Left kidney (tissue), 8 donors: ENCODE results near the gene NRROS. TPM values are rescaled to one million over a fixed set of nuclear protein-coding genes. Genes with fewer than 3 reads are reported as not detected.
A peak's percentile ranks its signal among the peaks of the same experiment; 100 is the strongest.
"Not testable (repeated sequence)": the region's sequence is repeated elsewhere in the genome, so short reads cannot be mapped to it uniquely, and the experiment has no call there.

Experiments
- DNase-seq: peaks from one replicate; pipeline ENCODE4 v3.0.0-alpha.2; 2013
- long read RNA-seq, 8 donors: transcript quantifications; one replicate each; lab custom pipeline, GENCODE V29; 2026
- polyA plus RNA-seq: library from polyadenylated mRNA; unstranded; fragments of 120-200 nt; gene quantifications from one replicate; pipeline ENCODE4 v1.2.1, GENCODE V29; 2013; ENCODE audit not compliant: insufficient read length

Gene NRROS
- 2.6 TPM for polyA plus RNA-seq
- long read RNA-seq, donor 1, partial matches to known transcripts, result 0 of 2 reads
- long read RNA-seq, donor 1, other reads (novel, unspliced or antisense), result 0 of 2 reads
- long read RNA-seq, donor 2, partial matches to known transcripts, result 0 of 2 reads
- long read RNA-seq, donor 2, other reads (novel, unspliced or antisense), result 0 of 2 reads
- long read RNA-seq, donor 3, partial matches to known transcripts, result 0 of 1 reads
- long read RNA-seq, donor 3, other reads (novel, unspliced or antisense), result 0 of 1 reads
- long read RNA-seq, donor 4, result 0 reads
- long read RNA-seq, donor 5, partial matches to known transcripts, result 0 of 4 reads
- long read RNA-seq, donor 5, other reads (novel, unspliced or antisense), result 0 of 4 reads
- long read RNA-seq, donor 6, result 0 reads
- long read RNA-seq, donor 7, partial matches to known transcripts, result 0 of 2 reads
- long read RNA-seq, donor 7, other reads (novel, unspliced or antisense), result 0 of 2 reads
- long read RNA-seq, donor 8, partial matches to known transcripts, result 0 of 1 reads
- long read RNA-seq, donor 8, other reads (novel, unspliced or antisense), result 0 of 1 reads

DNA sequence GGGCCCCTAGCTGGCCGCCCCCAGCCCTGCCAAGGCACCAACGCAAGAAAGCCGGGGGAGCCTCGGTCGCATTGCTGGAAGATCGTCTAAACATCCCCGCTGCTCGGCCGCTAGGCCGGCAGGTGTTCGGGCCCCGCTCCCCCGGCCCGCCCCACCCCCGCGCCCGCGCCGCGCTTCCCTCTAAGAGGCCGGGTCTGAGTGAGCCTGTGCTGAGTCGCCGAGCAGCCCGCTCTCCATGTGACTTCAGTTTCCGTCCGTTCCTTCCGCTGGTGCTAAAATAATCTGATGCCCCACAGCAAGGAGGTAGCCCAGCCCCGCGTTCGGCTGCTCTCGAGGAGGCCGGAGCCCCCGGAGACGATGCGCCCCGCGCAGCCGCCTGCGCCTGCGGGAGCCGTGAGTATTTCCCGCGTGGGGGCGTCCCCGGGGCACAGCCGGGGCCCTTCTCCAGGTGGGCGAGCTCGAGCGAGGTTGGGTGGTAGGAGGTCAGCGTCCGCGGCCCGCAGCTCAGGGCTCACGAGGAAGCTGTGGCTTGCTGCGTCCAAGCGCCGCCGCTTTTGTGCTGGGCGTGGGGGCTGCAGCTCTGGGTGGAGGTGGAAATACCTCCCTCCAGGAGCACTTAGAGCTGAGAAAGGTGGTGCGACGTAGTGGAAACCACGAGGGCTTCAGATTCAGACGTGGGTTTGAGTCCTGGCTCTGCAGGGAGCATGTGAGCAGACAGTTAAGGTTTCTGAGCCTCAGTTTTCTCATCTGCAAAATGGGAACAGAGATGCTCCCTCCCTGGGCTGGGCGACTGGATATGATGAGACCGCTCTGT lies at the start of gene NRROS:
Gene NRROS, plus strand, starts transcription at position 212 of the 814 bp plus-strand sequence. CDS start 14,846 bp downstream, outside the sequence.
- DNase-seq, result peak; percentile 68

- DNase-seq, result no peak
Observed at GRCh38 chr3:196590279-196590678, 49.2 kb upstream of the NRROS start.

DNA sequence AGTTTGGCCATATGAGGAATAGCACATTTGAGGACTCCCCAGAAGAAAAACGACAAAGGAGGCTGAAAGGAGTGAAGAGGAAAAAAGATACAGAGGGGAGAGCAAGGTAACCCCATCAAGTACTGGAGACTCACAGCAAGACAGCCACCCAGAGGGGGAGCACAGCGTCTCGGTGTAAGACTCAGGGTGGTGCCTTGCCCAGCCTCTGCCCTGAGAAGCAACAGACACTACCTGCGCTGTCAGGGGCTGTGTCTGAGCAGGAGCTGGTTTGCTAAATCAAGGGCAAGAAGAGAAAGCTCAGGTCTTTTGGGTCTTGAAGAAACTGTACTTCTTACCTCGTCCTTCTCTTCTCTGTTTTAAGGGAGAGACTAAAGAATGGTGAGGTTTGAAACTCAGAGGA lies 43.1 kb upstream of the NRROS start:
- DNase-seq, result no peak

- DNase-seq, result not testable (repeated sequence)
Observed at GRCh38 chr3:196597971-196598733, 41.3 kb upstream of the NRROS start.

- DNase-seq, result no peak
Observed at GRCh38 chr3:196599734-196600128, 39.8 kb upstream of the NRROS start.

DNA sequence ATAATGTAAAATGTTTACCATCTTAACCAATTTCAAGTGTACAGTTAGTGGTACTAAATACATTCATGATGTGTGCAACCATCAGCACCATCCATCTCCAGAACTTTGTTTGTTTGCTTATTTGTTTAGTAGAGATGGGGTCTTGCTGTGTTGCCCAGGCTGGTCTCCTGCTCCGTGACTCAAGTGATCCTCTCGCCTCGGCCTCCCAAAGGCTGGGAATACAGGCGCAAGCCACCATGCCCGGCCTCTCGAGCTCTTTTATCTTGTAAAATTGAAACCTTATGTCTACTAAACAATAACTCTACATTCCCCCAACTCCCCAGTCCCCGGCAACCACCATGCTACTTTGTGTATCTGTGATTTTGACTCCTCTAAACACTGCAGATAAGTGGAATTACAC lies 39.1 kb upstream of the NRROS start:
- DNase-seq, result no peak

GRCh38 chr3:196602673-196603072 lies 36.8 kb upstream of the NRROS start:
- DNase-seq, result no peak

DNA sequence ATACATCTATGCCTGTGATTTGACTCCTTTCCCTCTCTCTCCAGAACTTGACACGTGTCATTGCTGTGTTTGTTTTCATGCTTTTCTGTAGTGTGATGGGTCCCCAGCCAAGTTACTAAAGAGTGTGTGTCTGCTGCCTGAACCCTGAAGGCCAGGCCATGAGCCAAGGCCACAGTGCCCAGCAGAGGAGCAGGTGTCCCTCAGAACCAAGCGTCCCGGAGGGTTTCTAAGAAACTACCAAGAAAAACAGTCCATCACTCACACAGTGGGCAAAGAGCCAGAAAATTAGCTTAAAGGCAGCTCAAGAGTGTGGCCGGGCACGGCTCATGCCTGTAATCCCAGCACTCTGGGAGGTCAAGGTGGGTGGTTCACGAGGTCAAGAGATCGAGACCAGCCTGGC lies 35.8 kb upstream of the NRROS start:
- no peak for DNase-seq

DNA sequence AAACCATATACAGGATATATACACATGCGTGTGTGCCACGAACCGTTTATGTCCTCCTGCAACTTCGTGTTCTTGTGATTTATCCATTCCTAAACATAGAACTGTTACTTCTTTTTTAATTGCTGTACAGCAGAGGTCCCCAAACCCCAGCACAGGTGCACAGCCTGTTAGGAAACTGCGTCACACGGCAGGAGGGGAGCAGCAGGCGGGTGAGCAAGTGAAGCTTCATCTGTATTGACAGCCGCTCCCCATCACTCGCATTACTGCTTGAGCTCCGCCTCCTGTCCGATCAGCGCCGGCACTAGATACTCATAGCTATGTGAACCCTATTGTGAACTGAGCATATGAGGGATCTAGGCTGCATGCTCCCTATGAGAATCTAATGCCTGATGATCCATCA lies 34.9 kb upstream of the NRROS start:
- no peak for DNase-seq

GRCh38 chr3:196608693-196609092 lies 30.8 kb upstream of the NRROS start:
- no peak for DNase-seq

DNA sequence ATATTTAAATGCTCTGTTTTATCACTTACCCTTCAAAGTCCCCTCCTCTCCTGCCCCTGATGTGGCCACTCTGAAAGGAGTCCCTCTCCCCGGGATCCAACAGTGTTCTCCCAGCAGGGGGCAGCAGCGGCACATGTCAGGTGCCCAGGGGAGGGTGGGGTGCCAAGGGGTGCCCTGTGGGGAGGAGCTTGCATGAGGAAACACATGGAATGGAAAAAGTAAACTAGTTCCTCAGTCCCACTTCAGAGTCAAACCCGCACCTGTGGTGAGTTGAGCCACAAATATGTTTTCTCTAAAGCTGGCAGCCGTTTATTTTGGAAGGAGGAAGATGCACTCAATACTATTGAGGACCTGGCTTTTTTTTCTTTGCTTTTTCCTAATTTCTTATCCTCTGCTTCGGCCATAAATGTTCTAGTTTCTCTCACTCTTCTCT lies 30.1 kb upstream of the NRROS start:
- DNase-seq, result peak; percentile 73

GRCh38 chr3:196609805-196610515 lies 29.5 kb upstream of the NRROS start:
- DNase-seq, result no peak

DNA sequence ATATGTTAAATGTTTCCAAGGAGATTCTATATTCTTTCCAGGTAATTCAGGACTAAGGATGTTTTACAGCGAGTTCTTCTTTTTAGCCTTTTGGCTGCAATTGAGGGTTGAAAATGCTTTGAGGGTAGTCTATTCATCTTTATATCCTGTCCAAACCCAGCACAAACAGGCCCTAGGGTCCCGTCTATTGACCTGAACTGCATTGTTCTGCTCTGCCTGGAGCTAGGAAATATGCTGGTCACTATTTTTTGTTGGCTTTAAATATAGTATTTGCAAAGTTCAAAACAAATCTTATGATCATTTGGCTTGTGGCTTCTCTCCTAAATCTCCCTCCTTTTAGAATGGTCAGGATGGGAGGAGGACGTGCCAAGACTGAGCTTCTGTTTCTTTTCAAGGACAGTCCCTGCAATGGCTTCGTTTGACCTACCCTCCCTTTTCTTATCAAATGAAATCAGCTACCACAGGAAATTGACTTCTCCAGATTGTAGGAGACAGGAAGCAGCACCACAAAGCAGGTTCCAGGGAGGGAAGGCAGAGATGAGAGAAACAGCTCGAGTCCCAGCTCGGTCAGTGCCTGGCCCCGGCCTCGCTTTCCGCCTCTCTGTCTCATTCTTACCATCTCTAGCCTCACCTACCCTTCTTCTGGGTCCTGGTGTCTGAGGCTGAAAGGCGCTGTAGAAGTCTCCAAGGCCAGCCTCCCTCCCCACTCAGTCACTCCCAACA lies 27.6 kb upstream of the NRROS start:
- no peak for DNase-seq

- DNase-seq, result not testable (repeated sequence)
Observed at GRCh38 chr3:196615234-196615633, 24.3 kb upstream of the NRROS start.

DNA sequence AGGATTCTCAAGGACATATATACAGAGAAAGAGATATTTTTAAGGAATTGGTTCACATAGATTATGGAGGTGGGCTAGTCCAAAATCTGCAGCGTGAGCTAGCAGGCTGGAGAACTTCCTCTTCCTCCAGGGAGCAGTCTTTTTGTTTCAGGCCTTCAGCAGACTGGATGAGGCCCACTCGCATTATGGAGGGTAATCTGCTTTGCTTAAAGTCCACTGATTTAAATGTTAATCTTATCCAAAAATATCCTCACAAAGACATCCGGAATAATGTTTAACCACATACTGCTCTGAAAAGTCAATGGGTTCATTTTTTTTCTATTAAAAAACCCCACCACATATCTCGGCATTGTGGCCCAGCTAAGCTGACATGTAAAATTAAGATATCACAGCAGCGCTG lies 22.2 kb upstream of the NRROS start:
- no peak for DNase-seq

DNA sequence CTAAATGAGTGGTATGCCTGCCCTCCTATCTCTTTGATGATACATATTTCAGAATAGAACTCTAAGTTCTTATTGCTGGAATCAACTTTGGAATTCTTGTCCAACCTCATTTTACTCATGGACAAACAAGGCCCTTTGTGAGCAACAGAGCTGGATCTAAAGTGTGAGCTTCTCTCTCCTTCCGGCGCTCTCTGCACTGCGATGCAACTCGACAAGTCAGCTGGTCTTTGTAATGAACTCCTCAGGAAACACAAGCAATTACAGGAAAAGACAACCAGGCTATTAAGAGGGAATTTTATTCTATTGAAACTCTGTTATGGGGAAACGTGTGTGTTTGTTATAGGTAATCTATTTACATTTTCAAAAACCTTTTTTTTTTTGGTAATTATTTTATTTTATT lies 20.3 kb upstream of the NRROS start:
- no peak for DNase-seq

GRCh38 chr3:196619627-196620026 lies 19.9 kb upstream of the NRROS start:
- not testable (repeated sequence) for DNase-seq

DNA sequence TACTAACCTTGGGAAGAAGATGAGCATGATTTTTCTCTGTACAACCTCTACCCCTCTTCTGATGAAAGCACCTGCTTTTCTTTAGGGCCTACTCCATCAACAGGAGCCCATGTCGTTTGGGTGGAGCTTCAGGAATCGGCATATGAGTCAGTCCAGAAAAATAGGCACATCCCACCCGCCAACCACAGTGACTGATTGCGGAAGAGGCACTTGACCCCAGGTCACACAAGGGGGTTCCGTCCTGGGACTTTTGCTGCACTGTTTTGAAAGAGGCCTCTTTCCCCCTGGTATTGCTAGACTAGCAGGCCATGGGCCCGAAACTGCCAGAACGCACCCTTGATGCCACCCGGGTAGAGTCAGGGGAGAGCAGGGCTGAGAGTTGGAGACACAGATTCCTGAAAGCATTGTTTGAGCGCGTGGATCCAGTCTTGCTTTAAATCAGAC lies 19.3 kb upstream of the NRROS start:
- DNase-seq, result no peak

DNA sequence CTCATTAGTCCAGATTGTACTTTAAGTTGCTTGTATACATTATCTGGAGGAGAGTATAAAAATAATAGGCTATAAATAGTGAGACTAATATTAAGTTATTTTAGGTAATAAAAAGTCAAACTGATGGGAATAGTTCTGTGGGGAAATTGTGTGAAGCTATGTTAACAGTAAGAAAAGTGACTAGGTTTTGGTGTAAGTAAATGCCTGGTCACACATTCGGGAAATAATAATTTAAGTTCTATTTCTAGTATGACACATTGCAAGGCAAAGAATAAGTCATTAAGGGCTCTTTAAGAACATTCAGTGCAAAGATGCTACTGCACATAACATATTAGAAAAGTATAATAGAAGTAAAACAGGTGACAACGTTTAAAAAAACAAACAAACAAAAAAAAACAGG lies 18.8 kb upstream of the NRROS start:
- DNase-seq, result no peak

GRCh38 chr3:196621611-196622010 lies 17.9 kb upstream of the NRROS start:
- no peak for DNase-seq
